HG03442 (cell line): Measurements from ENCODE around the gene MKNK1.

Experiments used
- ATAC-seq: cut with Tn5 transposase; IDR thresholded peaks from one replicate; pipeline ENCODE4 v1.9.1; 2021; ENCODE audit warnings: mild to moderate bottlenecking, moderate library complexity; ENCODE audit not compliant: unreplicated experiment

The MKNK1 gene

DNA sequence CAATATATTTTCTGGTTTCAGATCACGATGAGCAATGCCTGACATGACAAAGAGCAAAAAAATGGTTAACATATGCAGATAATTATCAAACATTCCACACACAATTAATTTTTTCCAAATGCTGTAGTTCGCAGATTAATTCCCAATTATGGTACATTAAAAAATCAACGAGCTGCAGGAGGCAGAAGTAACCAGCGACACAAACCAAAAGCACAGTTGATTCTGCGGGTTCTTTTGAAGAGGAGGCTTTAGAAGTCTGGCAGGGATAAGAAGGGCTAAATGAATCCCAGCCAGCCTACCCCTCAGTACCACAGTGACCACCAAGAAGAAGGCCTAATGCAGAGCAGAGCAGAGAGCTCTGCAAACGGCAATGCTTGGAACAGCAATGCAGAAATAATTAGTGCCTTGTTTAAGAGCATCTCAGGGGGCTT, 35.6 kb downstream of the MKNK1 start:
- ATAC-seq: no peak

DNA sequence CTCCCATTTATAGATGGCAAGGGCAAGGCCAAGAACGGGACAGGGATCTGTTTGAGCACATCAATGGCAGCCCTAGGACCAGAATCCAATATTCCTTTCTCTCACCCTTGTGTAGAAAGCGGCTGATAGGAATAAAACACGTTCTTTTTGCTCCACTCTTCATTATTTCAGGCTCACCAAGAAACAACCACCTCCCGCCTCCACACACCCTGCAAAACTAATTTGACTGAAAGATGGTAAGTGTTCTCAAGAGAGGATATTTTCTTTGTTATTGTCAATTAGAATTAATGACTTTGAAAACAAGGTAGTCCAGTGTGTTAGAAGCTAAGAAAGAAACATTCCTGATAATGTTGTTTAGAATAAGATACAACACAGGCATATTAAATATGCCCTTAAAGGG, 40.7 kb downstream of the MKNK1 start:
- ATAC-seq: no peak

DNA sequence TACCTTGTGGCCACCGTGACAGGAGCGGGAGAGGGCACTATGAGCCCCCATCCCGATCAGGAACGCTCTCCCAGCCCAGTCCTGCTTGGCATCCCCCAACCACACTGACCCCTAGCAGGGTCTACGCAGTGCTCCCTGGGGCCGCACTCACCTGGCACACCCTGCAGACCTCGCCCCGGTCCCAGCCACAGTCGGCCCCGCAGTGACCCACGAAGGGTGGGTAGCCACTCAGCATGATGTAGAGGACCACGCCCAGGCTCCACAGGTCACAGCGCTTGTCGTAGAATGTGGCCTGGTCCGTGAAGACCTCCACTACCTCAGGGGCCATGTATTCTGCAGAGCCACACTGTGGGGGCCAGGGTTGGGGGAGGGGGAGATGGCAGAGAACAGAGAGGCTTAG, 41.6 kb downstream of the MKNK1 start:
- no peak for ATAC-seq

DNA sequence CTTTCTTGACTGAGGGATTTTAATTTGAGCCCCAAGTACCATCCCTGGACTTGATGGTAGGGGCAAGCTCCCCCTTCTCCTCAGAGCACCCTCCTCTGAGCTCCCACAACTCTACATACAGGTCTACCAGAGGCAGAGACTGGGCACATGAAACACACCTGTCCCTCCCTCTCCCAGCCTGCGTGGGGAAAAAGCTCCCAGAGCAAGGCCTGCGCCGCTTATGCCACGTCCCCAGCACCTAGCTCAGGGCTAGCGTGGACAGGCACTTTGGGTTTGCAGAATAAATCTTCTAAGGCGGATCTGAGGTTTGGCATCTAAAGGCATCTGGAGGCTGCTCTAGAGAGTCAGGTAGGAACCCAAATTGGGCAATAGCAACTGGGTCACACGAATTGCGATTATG, 45.1 kb downstream of the MKNK1 start:
- no peak for ATAC-seq

DNA sequence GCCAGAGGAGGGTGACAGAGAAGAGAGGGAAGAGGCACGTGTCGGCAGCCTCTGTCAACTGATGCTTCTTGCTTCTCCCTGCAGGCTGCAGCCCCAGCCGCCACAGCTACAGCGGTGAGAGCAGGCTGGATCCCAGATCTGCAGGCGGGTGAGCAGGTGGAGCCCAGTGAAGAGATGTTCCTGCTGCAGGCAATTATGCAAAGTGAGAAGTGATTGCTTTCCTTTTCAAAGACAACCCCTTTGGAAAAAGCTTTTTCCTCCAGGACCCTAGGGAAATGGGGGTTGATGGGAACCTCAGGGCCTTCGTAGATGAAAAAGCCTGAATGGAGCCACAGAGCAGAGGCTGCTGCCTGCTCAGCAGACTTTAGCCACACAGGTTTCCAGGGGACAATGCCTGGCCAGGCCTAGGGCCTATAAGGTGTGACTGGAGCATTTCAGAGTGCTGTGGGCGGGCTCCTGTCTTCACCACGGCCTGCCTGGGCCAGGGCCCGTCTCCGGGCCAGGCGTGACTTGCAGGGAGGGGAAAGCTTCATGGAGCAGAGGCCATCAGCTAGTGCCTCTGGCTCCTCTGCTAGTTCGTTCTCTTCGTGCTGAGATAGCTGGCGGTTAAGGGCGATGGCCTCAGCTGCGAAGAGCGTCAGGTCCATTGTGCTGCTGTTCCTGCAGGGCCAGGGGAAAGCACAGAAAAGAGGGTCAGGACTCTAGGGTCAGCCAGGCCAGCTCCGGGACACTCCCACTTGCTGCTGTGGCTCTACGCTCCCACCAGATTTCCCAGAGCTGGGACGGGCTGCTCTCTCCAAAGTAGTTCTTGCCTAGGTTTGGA, 45.7 kb downstream of the MKNK1 start:
- no peak for ATAC-seq

DNA sequence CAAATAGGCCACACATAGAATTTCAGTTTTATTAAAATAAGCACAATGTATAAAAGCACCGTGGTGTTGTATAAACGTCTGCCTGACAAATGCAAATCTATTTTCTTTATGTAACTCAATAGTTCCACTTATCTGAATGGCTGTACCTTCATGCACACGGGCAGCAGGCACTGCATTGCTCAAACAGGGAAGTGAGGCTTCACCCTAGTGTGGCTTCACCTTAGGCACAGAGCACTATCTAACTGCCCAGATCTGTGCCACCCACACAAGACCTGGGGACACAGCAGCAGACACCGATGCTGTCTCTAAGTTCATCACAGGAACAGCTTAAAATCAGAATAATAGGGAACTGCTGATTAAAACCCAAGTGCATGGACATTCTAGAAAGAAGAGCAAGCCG, 46.7 kb downstream of the MKNK1 start:
- no peak for ATAC-seq

GRCh38 chr1:46556822-46557221, 47.2 kb downstream of the MKNK1 start:
- no peak for ATAC-seq

DNA sequence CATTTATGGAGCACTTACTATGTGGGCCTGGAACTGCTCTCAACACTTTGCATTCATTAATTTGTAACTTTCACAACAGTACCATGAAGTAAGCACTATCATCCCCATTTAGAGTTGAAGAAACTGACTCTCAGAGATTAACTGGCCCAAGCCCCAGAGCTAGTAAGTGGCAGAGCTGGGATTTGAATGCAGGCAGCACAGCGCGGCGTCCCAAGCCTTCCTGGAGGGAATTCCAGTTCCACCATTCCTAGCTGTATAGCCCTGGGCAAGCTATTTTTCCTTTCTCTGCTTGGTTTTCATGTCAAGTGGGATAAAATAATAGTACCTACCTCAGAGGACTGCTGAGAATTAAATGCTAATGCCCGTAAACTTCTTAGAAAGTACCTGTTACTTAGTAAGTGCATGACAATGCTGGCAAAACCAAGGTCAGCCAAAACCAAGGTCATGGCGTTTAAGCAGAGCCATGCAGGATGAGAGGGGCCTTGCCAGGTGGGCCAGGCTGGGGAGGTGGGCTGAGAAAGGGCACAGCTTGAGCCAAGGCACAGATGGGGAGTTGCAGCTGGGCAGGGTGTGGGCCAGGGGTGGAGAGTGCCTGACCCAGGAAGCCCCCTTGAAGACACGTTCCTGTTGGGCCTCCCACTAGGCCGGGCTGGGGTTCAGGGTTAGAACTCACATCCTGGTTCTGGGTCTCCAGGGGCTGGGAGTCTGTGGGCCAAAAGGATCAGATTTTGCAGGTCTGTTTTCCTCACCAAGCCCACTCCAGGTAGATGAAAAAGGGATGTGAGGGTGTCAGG, 48.0 kb downstream of the MKNK1 start:
- ATAC-seq: no peak

GRCh38 chr1:46554597-46555381, 49.3 kb downstream of the MKNK1 start:
- no peak for ATAC-seq

- ATAC-seq: no peak
Observed at GRCh38 chr1:46554236-46554596, 49.9 kb downstream of the MKNK1 start.

GRCh38 chr1:46553506-46553905, 50.6 kb downstream of the MKNK1 start:
- ATAC-seq: no peak

DNA sequence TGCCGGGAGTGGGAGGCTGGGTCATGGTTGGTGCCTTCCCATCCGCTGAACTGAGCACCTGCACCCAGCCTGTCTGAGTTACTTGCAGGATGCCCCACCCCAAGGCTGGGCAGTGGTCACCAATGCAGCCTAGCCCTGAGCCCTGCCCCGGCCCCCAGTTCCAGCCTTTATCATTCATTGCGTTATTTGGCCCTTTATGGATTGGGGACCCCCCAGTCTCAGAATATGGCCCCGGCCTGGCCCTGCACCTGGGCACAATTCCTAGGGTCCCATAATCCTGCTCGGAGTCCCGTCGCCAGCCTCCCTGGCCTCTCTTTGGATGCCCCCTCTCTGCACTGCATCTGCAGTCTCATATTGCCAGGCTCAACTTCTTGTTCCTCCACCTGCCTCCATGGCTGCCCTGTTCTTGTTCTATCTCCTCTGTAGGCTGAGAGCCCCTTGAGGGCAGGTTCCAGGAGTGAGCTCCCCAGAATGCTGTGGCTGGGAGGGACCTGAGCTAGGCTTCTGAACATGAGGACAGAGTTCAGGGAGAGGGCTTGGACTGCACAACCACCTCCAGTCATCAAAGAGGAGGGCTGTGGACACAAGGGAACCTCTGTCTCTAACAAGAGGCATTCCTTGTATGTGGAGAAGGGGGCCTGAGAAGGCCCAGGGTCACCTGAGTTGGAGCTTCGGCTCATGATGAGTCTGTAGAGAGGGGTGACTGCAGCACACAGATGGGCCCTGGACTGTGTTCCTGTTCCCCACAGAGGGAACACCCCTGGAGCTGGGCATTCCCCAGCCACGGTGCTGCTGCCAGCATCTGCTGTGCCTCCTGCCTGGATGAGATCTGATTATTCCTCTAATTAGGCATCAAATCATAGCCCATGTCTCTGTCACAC, 51.5 kb downstream of the MKNK1 start:
- ATAC-seq: no peak

DNA sequence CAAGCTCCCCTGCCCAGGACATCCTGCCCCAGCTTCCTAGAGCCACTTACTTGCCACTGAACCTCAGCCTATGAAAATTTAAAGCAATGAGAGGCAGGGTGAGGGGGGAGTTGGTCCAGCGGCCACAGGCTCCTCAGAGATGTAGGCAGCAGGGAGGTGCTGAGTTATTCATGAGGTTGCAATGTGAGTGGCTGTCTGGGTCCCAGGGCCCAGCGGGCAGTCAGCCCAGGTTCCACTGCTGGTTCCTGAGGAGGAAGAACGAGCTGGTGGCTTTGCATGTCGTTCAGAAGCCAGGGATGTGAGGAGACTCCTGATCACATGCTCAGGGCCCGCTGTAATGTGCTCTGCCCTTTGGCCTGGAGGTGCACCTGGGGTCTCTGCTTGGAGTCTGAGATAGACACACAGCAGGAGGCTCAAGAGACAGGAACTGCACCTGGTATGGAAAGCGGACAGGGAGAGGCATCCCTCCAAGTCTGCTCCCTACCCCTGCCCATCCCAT, 52.4 kb downstream of the MKNK1 start, which contains the start of gene KNCN:
TSS of gene KNCN (minus strand) at position 51 of the 499 bp plus-strand sequence. CDS start 432 bp downstream, outside the sequence.
- no peak for ATAC-seq

GRCh38 chr1:46550751-46551231, 53.3 kb downstream of the MKNK1 start:
- no peak for ATAC-seq

DNA sequence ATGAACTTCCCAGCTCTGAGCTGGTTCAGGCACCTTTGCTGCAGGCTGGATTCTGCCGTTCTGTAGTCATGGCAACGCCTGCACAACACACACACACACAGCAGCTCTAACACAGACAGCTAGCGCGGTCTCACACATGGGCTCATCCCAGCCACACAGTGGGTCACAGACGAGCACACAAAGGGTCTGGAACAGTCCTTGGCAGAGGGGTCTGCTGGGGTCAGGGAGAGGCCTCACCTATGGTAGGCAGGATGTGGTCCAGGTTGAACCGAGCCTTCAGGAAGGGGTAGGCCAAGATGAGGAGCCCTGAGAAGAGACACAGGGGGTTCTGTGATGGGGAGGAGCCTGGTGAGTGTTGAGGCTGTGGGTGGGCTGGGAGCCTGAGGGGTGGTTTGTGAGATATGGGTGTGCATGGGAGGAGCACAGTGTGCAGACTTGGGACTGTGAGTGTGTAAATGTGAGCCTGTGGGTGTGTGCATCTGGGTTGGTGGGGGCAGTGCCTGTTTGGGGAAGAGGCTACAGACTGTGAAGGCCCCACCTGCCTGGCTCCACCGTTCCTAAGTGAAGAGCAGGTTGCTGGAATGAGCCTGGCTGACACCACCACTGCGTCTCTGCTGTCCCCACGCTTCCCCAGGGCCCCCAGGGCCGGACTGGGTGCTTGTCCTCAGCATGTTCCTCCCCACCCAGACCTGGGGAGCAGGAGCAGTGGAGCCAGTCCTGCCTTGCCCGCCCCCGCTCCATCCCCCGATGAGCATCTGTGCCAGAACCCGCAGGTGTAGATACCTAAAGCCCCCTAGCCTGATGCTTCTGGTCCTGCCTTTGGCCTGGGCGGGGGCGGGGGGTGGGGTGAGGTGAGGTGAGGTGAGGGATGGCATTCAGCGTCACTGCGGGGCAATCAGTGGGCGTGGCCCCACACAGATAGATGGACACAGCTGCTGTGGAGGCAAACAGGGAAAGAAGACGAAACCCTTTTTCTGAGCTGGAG, 54.1 kb downstream of the MKNK1 start:
- ATAC-seq: no peak

- ATAC-seq: no peak
Observed at GRCh38 chr1:46547481-46548383, 56.3 kb downstream of the MKNK1 start.

GRCh38 chr1:46546210-46546609, 57.9 kb downstream of the MKNK1 start:
- no peak for ATAC-seq

DNA sequence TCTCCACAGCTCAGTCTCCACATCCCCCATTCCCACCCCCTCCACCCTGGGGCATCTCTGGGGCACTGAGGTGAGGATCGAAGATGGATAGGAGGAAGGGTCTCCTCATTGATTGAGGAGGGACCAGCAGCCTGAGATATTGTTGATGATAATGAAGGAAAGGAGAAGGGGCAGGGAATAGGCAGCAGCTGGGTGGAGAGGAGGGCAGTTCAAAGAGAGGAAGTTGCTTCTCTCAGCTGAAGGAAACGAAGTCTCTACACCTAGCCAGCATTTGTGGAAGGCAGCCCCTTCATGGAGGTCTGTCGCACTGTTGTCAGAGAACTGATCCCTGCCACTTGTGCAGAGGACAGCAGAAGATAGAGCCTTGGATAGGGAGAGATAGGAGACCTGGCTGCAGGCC, 58.3 kb downstream of the MKNK1 start:
- ATAC-seq: no peak
